CD4-positive, alpha-beta T cell treated with Interleukin-12 subunit alpha and Interleukin-12 subunit beta, for 1 hour (primary cell): Measurements from ENCODE around the gene CDK2AP2.
"Not testable (repeated sequence)": the region's sequence is repeated elsewhere in the genome, so short reads cannot be mapped to it uniquely, and the experiment has no call there.

Experiments used
- DNase-seq: peaks from one replicate; pipeline ENCODE4 v3.0.0-alpha.2; 2020

Gene CDK2AP2

GRCh38 chr11:67523556-67524479, 15.9 kb upstream of the CDK2AP2 start:
- no peak for DNase-seq

DNA sequence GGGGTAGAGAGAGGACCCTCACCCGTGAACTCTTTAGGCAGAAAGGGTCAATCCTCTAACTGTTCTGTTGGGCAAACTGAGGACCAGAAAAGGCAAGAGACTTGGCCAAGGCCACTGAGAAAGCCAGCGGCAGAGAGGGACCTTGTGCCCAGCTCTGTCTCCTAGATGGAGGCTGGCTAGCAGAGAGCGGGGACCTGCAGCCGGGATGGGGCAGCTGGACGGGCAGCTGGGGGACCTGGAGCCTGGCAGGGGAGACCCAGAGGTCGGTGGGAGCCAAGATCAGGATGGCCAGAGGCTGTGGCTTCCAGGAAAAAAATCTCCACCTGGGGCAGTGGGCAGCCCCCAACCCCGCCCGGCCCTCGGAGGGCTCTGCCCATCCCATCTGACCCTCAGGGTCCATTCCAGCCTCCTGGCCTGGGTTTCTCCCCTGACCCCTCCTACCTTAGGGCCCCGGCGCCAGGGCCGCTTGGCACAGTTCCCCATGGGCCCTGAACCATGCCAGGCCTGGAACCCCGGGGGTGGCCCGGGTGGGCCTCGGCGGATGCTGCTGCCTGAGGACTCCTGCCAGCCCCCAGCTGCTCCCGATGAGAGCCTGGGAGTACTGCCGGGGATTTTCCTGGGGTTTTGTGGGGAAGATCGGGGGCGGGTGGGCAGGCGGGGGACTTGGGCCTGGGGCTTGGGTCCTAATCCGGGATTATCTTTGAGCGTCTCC, 15.0 kb upstream of the CDK2AP2 start, which contains the start of gene CABP2:
CABP2 (minus strand) TSS at position 603 of the 712 bp plus-strand sequence; CDS start at position 483, 120 bp downstream.
- DNase-seq, result no peak

- no peak for DNase-seq
Observed at GRCh38 chr11:67522338-67522737, 14.4 kb upstream of the CDK2AP2 start.

- no peak for DNase-seq
Observed at GRCh38 chr11:67521924-67522323, 14.0 kb upstream of the CDK2AP2 start.

DNA sequence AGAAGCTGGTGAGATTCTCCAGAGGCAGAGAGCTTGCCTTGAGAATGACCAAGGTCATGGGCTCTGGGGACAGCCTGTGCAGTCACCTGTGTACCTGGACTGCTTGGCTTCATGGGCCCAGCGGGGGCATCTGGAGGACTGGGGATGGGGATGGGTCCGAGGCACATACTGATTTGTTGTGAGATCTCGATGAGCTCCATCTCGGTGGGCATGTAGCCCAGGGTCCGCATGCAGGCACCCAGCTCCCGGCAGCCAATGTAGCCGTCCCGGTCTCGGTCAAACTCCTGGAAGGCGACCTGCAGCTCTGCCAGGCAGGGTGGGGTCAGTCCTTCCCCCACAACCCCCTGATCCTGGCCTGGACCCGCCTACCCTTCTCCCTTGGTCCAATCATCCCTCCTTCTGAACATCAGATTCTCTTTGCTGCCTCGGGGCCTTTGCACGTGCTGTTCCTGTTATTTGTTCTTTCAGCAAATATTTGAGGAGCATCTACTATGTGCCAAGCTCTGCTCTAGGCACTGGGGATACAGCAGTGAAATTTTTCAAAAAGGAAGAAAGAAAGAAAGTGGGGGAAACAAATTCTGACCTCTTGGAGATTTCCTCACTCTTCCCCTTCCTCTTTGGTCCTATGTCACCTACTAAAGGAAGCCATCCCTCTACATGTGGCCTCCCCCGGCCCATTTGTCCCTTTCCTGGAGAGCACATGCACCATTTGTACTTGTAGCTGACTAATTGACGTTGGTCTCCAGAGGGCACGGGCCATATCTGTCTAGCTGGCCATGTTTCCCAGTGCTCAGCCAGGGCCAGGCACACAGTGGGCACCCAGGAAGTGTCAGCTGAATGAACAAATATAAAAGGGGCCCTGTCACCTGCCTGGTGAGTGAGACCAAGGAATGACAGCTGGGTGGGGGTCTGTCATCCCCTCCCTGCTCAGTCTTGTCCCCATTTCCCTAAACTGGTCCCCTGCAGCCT, 13.2 kb upstream of the CDK2AP2 start:
- DNase-seq, result no peak

GRCh38 chr11:67519726-67520125, 11.8 kb upstream of the CDK2AP2 start:
- DNase-seq, result no peak

DNA sequence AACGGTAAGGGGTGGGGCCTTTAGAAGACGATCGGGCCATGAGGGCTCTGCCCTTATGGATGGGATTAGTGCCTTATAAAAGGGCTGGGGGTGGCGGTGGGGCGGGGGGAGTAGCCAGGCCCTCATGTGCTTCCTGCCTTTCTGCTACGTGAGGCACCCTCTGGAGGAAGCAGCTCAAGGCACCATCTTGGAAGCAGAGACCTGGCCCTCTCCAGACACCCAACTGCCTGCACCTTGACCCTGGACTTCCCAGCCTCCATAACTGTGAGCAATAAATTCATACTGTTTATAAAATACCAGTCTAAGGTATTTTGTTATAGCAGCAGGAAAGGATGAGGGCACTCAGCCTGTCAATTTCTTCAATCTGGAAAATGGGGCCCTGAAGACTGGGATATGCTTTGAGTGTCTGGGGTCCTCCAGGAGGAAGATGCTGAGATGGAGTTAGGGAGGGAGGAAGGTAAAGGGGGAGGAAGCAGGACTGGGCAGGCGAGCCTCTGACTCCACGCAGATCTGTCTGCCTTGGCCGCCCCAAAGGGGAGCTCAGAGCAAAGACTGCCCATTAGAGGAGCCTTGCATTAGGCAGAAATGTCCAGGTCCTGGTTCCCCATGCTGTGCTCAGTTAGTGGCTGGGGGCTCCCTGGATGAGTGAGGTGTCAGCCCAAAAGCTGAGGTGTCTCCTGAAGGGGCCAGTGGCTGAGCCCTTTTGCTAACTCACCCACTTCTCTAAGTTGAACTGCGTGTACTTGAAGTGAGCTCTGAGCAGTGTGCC, 10.0 kb upstream of the CDK2AP2 start:
- DNase-seq, result no peak

DNA sequence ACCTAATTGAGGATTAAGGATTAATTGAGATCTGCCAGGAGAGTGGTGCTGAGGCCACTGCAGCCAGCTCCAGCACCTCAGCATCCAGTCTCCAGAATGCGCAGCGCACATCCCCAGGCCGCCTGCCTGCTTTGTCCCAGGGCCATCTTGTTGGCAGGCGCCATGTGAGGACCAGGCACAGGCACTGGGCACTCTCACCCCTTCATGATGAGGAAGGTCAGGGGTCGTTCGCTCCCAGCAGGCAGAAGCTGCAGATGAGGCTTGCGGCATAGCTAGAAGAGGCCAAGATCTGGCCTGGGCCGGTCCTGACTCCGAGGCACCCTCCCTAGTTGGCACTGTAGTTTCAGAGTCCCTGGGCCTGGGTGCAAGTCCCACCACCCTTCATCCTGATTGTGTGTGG, 8.8 kb upstream of the CDK2AP2 start:
- DNase-seq, result no peak

DNA sequence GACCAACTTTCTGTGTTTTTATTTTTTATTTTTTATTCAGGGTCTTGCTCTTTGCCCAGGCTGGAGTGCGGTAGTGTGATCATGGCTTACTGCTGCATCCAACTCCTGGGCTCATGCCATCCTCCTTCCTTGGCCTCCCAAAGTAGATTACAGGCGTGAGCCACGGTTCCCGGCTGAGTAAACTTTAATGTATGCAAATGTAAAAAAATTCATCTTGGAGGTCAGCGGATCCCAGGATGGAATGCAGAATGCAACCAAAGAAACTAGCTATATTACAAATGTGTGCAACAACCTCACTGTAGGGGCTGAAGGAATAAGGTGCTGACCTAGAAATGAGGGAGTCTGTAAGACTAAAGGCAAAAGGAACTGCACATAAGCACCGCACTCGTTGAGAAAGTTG, 6.2 kb upstream of the CDK2AP2 start:
- no peak for DNase-seq

GRCh38 chr11:67511558-67511957, 3.6 kb upstream of the CDK2AP2 start:
- not testable (repeated sequence) for DNase-seq

- DNase-seq, result no peak
Observed at GRCh38 chr11:67510023-67510345, 2.0 kb upstream of the CDK2AP2 start.

DNA sequence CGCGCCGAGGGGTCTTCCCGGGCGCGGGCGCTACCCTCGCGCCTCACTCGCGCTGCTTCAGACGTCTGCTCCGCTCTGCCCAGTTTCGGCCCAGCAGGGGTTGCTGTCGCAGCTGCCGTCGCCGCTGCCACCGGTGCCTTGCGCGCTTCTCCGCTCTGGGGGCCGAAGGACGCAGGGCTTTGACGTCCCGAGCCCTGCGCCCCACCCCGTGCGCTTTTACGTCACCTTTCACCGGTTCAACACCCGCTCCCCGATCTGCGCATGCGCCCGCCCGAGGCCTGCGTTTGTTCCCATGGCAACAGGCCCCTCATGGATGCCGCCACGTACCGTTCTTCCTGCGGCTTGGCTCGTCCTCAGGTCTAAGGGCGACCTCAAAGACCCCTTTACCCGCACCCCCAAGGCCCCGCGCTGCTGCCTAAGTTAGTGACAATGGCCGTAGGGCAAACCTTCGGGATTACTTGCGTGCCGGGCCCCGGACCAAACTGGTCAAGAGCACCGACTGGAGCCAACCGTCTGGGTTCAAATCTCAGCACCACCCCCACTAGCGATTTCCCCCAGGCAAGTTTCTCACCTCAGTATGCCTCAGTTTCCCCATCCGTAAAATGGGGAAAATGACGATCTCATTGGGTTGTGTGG, 642 bp upstream of the CDK2AP2 start:
- DNase-seq, result peak; percentile 98

DNA sequence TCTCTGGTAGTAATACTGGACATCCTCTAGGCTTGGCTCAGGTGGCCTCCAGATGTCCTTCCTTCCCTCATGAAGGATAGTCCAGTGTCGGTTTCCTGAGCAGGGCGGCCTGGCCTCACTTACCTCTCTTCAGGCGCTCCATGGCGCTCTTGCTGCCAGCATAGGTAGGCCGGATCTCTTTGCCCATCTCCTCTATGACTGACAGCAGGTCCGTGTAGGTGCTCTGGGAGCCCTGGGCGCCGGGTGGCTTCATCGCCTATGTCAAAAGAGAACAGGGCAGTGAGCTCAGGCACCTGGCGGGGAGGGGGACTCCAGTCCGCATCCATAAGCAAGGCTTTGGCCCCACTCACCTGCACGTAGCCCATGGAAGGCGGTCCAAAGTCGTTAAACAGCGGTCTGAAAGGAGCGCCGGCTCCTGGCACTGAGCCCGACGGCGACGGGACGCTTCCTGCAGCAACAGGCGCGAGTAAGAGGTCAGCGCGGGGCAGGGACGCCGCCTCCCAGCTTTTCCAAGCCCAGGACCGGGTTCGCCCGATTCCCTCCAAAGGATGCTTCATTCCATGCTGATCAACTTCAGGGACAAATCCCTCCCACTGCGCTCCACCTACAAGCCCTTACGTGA, 609 bp downstream of the CDK2AP2 start:
- DNase-seq, result no peak

DNA sequence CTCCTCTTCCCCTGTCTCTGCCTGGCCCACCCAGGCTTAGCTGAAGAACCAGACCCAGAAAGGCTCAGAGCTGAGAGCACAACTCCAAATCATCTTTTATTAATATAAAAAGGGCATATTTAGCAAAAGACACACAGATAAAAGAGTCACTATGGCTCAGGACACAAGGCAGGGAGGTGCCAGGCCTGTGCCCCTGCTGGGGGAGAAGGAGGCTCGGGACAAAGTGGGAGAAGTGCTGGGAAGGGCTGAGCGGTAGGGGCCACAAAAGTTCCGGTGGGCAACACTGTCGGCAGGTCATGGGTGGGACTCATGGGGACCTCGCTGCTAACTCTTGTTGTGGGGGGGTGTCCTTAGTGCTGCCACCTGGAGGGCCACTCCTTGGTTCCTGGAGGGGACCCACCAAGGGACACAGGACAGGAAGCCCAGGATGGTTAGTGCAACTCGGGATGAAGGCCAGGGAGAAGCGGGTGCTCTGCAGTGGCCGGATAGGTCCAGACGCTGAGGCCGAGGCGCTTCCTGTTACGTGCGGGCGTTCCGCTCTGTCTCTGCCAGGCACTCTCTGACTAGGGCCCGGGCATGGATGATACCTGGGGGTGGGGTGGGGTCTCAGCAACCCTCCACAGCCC, 1.4 kb downstream of the CDK2AP2 start:
- no peak for DNase-seq

DNA sequence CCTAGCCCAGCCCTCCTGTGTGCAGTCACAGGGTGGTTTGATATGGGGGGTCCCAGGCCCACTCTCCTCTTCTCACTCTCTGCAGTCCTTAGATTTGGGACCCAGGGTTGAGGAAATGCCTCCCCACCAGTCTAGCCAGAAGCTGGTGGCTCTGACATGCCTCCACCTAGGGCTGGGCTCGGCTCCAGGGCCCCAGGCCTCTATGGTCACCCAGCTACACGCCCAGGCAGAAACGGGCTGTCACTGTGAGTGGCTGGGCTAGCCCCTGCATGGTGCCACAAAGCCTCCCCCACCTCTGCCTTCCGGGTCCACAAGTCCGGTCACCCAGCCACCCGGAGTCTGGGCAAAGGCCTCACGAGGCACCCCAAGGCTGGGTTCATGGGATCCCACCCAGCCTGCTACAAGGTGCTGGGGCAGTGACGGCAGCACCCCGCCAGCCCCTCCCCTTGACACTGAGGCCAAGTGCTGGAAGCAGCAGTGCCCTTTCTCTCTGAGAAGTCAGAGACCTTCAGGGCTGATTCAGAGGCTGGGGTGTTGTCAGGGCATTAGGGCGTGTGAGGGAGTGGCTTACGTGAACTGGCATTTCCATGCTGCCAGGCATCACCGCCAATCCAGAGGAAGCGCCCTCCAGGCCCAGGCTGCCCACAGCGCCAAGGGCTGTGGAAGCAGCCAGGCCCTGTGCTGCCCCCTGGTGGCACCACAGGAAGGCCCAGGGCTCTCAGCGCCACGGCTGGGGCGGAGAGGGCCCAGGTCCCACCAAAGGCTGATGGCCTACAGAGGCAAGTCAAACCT, 2.2 kb downstream of the CDK2AP2 start:
- peak; percentile 91 for DNase-seq

- DNase-seq, result peak; percentile 79
Observed at GRCh38 chr11:67504950-67505581, 2.9 kb downstream of the CDK2AP2 start, which contains the start of gene PITPNM1. TSS of gene PITPNM1 (minus strand) at chr11:67505363. CDS start at chr11:67504180, 1,183 bp downstream.

DNA sequence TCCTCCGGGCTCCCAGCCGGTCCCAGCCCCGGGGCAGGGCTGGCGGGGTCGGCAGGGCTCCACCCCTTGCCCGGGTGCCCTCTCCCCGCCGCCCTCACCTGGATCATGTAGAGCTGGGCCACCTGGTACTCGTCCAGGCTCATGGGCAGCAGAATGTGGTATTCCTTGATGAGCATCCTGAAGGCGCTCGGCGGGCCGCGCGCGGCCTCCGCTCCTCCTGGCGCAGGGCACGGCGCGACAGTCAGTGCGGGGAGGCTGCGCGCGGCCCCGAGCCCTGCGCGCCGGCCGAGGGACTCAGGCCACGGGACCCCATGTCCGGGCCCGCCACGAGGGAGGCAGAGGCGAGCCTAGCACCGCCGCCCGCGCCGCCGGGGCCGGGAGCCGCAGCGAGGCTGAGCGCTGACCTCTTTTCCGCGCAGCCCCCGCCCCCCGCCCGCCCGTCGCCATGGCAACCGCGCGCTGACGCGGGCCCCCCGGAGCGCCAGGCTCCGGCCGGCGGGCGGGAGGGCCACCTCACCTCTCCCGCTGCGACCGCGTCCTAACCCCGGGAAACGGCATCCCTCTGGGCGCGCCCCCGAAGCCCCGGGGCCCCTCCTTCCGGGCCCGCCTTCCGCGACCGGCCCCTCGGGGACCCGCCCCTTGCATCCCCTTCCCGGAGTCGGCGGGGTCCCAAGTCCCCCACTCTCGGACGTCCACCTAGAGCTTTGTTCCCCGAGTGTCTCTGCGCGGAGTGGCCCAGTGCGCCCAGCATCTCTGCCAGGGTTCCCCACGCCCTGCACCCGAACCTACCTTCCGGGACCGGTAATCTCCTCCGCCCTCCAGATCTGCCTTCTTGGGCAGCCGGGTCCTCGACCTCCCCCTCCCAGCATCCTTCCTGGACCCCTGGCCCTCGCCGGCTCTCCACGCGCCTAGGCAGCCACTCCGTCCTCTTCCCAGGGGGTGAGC, 3.7 kb downstream of the CDK2AP2 start:
- peak; percentile 58 for DNase-seq
